Stimulated activated CD4-positive, alpha-beta T cell treated with anti-CD3 and anti-CD28 coated beads, Interleukin-4, amount 100 ng/mL, for 48 hours (primary cell): Measurements from ENCODE around the gene SMIM27.

Experiments
- DNase-seq, 2 donors: peaks; one replicate each; pipeline ENCODE4 v3.0.0-alpha.2; 2020; ENCODE audit warnings: low read depth in 2 of 2

Gene SMIM27

DNA sequence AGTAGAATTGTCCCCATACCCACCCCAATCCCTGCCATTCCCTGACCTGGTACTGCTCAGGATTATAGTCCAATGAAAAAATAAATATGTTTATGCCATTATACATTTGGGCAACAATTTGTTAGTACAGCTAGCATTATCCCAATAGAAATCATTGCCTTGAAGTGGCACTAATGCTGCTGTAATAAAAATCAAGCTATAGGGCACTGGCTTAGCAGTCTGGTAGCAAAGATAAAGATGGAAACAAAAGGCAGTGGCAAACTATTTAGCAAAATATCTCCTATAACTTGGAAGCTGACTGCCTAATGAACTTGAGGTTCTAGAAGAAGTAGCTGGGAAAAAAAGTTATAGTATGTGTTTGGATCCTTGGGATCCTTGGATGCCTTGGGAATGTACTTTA lies 2.5 kb downstream of the SMIM27 start:
- DNase-seq, result no peak

DNA sequence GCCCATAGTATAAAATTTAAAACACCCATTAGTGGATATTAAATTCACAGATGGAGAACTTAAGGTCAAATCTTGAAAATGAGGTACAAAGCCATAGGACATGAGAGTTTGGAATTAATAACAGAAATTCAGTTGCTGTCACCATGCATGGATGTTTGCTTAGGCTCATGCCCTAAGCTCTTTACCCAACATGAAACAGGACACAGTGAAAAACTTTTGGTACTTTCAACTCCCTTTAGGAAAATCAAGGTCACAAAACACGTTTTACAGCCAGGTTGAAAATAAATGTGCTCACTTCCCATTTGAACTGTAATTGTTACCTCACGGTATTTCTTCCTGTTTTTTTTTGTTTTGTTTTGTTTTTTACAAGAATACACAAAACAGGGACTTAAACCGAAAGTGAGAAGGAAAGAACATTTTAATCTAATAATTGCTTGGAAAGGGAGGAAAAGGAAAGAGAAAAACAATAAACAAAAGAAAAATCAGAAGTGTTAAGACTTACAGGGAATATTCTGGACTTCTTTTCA lies 6.3 kb downstream of the SMIM27 start:
- DNase-seq, result no peak

DNA sequence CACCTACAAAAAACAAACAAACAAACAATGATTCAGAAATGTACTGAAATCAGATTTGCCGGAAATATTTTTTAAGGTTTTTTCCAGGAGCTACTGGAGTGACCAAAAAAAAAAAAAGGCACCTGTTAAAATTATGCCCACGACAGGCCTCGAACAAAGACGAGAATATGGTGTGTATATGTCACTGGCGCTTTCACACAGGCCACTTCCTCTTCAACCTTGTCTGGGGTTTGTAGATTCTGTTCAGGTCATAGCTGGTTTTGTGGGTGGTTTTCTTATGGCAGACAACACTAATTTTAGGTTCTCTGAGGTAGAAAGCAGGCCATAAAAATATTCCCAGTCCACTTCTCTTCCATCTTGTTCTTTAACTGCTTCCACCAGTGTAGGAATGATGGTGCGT lies 13.8 kb downstream of the SMIM27 start:
- no peak for DNase-seq

DNA sequence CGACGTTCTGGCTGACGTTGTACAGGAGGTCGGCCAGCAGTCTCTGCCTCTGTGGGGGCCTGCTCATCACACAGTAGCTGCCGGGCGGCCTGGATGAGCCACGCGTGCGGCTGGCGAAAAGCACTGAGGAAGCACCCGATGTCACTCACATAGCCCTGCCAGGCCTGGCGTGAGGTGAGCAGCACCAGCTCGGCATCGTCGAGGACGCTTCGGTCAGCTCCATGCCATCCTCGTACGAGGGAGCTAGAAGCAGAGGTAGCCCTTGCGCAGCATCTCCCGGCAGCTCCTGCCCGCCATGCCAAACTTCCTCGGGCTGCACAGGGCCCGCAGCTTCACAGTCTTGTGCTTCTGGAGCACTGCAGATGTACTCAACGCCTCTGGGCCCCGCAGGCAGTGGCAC lies 14.6 kb downstream of the SMIM27 start:
- no peak for DNase-seq

DNA sequence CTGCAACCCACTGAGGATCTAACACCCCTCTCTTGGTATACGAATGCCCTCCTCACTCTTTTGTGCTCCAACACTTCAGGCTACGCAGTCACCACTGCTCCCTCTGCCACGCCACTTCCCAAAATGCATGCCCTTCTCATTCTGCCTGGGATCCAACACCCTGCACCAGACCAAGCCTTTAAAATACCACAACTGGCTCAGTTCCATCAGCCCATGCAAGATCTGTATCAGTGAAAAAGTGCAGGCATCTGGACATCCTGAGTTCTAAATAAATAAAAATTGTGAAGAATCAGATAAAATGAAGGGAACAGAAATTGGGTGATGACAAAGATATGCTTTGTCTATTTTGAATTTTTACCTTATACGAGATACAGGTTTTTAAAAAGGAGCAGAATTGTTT lies 18.1 kb downstream of the SMIM27 start:
- DNase-seq, result no peak

DNA sequence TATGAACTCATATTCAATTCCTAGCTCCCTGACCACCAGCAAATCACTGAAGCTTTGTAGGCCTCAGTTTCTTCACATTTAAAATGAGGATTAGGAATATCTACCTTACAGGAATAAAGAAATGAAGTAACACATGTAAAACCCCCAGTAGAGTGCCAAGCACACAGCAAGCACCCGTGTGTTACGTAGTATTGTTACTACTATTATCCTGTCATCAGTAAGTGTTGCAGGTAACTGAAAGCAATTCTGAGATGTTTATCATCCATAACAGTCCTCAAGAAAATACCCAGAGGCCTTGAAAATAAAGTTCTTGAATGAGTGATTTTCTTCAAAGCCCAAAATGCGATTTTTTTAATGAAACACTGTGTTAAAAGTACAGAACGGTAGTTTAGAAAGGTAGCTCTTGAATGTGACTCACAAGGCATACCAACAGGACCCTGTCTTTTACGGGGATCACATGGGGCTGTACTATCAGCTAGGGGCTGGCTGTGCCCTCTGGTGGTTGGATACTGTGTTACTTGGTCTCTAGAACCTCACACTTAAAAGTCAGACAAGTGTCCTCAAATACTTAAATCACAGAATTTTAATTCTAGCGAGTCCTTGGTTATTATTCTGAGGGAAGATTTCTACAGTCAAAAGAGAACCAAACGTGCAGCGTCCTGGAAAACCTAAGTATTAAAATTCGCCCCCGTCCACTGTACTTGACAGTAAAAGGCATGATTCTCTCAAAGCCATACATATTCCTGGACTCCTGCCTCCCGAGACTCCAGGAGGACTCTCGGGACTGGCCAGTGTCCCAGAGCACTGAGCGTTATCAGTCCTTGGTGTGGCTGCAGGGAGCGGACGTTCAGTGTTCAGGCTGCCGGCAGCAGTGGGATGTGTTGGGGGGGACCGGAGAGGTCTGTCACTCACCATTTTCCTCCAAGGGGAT lies 20.1 kb downstream of the SMIM27 start:
- peak; percentile 53 to 65 for DNase-seq

DNA sequence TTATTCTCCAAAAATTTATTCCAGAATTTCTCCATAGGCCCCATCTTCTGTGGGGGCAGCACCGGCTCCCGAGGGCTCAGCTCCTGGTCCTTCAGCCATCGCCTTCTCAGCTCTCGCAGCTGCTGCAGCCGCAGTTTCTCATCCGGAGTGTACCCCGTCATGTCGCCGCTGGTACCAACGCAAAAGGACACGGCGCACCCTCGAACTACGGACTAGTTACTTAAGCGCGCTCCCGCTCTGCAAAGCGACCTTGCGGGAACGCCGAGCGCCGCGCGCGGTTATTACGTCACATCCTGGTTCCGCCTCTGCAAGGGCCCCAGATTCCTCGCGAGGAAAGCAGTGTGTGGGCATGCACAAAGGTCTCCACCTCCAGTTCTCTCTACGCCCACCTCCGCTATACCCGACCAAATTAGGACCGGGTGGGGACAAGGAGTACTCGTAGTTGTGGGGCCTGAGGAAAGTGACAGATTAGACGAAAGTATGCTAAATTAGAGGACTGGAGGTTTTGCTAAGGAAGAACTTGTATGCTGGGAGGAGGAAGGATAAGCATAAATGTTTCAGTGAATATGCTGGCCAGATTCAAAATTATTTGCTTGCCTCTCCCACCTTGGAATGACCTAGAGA lies 20.9 kb downstream of the SMIM27 start, which contains the start of gene NDUFB6:
NDUFB6 (minus strand) TSS at position 260 of the 624 bp plus-strand sequence; CDS start at position 161, 99 bp downstream.
- DNase-seq, result peak; percentile 93 to 94

DNA sequence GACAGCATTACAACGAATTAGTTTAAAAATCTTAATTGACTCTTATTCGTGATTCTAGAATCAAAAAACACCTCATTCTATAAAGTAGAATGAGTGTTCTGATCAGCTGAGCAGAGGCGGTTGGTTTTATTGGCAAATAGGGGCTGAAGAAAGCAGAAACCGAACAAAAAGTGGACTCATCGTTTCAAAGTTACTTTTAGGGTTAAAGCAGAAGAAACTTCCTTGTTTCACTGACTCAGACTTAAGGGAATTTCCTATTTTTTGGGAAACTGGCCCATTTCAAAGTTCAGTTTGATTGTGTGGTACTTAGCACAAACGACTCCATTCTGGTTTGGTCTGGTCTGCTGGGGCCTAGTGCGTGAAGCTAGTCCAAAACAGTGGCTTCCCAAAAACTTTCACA lies 21.7 kb downstream of the SMIM27 start:
- no peak for DNase-seq

DNA sequence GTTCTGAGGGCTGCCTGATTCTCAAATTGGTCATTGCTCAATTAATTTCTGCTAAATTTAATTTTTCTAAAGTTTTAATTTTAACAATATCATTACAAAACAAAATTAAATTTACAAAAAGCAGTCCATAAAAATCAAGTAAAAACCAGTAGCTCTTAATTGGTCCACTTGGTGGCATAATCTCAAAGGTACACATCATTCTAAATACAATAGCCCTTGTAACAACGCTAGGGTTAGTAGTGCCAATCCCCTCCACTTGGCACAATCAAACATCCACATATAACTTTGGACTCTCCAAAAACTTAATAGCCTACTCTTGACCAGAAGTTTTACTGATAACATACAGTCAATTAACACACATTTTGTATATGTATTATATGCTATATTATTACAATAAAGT lies 22.7 kb downstream of the SMIM27 start:
- DNase-seq, result no peak

DNA sequence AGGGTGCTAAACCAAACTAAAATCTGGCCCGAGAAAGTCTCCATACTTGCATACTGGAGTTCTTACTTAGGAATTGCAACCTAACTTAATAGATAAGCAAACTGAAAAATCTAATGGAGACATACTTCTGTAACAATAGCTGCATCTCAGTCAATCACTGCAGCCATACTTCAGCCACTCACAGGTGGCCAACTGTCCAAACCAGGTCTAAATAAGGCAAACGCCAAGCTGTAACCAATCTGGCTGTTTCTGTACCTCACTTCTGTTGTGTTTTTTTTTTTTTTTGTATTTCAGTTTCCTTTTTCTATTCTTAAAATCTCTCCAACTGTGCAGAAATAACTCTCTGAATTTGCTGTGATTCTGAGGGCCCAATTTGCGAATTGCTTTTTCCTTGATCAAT lies 25.2 kb downstream of the SMIM27 start:
- DNase-seq, result no peak

DNA sequence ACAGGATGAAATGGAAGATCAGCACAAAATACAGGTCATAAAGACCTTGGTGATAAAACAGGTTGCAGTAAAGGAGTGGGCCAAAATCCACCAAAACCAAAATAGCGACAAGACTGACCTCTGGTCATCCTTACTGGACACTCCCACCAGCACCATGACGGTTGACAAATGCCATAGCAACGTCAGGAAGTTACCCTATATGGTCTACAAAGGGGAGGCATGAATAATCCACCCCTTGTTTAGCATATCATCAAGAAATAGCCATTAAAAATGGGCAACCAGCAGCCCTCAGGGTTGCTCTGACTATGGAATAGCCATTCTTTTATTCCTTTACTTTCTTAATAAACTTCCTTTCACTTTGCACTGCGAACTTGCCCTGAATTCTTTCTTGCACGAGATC lies 26.8 kb downstream of the SMIM27 start:
- no peak for DNase-seq

DNA sequence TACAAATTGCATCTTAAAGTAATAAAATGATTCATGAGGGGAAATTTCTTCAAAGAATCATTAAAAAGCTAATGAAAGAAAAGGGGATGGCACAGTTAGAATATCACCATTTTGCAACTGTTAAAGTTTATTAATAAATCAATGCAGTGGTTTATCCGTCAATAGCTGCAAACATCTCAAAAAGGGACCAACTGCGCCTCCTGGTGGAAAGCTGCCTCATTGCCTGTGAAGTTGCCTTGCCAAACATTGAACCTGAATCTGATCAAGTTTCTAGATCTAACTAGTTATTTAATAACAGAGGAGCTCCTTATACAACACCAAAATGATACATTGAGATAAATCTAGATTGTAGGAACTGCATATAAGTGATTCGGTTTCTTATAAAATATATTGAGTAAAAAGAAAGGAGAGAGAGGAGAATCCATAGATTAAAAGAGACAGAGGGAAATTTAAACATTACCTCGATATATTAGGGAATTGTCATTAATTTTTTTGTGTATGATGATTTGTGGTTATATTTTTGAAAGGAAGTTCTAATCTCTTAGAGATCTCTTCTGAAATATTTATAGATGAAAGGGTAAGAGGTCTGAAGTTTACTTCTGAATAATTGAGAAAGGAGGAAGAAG lies 27.7 kb downstream of the SMIM27 start:
- peak; percentile 65 to 80 for DNase-seq

DNA sequence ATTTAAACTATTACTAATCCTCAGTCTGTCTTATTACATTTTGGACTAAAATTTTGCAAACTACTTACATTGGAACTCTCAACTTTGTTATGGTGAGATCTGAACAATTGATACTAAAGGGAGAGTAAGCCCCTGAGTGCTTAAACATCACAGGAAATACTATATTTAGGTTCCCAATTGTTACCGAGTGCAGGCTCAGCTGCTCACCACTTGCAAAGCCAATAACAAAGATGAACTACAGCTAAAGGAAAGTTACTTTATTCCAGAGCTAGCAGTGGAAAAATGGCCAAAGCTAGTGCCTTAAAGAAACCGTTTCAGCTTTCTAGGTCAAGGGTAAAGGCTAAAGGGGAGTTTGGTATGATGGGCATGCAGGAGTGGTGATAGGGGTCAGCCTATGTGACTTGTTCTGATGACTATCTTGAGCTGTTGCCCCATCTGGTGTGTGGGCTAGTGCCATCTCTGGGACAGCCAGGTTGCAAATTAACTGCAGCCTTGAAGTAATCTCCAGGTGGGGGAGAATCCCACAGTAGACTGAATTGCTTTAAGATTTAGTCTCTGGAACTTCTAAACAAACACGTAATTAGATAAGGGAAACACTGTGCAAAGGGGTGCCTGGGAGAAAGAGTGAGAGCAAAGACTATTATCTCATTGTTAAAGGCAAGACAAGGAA lies 28.6 kb downstream of the SMIM27 start:
- DNase-seq, result no peak

DNA sequence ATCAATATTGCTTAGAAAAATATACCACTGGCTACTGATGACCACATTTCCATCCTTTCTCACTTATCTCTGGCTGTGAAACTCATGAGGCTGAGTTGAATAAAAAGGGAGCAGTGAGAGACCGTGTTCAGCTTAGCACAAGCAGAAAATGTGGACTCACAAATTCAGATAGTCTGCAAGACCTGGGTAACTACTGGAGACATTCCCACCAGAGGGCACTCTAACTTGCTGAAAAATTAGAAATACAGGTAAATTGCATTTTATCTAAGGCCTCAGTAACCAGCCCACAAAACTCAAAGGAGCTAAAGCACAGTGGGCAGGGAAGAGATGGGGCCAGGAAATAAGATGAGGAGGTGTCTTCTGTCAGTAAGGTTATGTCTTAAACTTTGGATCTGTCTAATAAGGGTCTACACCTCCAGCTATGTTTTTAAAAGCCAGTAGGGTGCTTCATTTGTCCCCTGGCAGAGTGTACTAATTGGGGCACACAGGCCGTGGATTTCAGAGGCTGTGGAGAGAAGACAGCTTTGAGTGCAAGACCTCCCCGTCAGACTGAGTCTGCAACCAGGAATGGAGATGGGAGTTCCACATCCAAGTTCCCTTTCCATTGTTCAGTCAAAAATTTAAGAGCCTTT lies 29.5 kb downstream of the SMIM27 start:
- no peak for DNase-seq

DNA sequence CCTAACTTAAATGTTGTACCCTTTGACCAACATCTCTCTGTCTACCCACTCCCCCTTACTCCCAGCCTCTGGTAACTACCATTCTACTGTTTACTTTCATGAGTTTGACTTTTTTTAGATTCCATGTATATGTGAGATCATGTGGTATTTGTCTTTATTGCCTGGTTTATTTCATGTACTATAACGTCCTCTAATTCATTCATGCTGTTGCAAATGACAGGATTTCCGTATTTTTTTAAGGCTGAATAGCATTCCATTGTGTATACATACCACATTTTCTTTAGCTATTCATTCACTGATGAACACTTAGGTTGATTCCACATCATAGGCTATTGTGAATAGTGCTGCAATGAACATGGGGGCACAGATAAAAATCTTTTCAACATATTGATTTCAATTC lies 32.7 kb downstream of the SMIM27 start:
- no peak for DNase-seq

DNA sequence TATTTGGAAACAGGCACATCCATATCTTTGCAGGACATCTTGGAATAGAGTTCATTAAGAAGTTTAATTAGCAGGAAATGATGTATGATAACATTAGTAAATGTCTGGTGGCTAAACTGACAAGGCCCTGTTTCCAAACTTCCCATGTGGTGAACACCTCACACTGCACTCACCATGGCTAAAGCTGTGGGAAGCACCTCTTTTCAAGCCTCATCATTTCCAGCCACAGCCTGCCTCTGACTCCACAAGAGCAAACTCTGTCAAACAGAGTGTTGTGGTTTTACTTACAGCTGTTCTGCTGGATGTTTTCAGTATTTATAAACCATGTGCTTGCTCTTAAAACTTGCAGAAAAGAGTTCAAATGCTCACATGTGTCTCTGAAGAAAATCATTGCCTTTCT lies 35.8 kb downstream of the SMIM27 start:
- DNase-seq, result no peak

DNA sequence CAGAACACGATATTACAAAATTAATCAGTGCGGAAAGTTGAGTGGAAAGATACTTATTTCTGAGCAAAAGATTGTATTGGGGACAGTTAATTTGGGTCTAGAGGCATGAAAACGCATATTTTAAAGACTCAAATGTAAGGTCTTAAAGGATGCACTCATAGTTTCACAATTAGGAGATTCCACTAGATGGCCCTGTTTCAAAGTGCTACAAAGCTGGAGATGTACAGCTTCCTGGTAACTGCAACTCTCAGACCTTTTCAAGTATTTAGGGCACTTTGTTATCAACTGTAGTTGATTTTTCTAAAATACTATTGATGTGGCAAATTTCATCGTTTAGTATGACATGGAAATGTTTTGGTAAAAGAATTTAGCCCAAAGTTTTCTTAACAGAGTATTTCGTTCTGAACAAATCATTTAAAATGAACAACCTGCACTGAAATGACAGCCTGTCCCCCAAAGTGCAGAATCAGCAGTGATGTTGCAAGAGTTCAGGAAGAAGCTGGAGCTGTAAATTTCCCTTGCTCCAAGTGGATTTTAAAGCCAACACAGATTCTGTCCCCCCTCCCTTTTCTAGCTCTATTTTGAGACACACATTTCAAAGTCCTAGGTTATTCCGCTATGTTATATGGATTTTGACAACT lies 37.1 kb downstream of the SMIM27 start:
- DNase-seq, result no peak

DNA sequence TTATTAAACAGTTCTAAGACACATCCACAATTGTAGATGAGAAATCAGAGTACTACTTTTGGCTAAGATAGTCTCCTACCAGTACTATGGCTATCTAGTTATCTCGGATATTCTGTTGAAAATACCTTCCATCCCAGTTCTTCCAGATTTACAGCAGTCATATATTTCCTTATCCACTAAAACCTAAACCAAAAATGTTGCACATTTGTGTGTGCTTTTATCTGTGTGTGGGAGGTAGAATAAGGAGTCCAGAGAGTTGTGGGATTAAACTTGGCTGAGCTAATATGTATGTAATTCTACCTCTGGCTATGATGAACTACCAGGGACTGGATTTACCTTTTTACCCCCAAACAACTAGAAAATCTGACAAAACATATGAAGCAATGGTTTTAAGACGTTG lies 38.3 kb downstream of the SMIM27 start:
- no peak for DNase-seq

DNA sequence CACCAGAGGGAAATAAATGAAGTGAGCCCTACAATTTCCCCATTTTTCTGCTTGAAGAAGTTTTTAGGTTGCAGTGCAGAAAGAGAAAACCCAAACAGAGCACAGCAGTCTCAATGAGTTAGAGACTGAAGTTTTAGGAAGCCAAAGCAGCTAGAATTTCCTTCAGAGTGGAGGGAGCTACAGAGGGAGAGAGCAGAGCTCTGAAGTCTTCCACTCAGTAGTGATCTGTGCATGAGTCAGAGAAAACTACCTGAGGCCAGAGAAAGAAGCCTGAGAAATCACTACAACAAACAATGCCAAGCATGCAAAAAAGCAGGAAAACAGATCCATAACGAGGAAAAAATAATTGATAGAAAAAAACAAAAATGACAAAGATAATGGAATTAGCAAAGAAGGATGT lies 38.8 kb downstream of the SMIM27 start:
- no peak for DNase-seq

DNA sequence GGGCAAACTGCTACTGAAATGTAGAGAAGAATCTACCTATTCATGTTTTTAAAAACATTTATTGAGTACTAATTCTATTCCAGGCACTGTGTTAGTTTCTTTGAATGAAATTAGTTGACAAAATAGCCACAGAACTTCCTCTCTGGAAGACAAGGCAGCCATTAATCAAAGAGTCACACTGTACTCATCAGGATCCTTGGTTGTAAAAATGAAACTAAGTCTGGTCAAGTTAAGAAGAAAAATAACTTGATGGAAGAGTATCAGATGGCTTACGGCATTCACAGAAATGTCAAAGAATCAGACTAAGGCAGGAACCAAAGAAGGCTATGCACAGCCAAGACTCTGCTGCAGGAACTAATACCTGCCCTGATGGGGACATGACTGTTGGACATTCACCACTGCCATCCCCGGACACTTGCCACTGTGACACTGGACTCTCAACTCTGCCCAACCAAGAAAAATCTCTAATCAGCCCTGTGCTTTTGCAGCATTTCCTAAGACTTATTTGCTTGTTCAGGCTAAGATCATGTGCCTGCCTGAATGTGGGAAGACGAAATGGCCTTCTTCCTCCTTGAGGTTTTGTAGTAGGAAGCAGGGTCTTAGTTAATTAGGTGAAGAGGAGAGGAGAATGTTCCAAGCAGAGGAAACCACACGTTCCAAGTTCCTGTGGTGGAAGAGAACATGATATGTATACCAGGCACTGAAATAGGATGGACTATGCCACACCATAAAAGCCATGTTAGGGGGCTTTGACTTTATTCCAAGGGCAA lies 44.2 kb downstream of the SMIM27 start:
- no peak for DNase-seq
